ENCODE results near the gene POU3F4.

The POU3F4 gene

DNA sequence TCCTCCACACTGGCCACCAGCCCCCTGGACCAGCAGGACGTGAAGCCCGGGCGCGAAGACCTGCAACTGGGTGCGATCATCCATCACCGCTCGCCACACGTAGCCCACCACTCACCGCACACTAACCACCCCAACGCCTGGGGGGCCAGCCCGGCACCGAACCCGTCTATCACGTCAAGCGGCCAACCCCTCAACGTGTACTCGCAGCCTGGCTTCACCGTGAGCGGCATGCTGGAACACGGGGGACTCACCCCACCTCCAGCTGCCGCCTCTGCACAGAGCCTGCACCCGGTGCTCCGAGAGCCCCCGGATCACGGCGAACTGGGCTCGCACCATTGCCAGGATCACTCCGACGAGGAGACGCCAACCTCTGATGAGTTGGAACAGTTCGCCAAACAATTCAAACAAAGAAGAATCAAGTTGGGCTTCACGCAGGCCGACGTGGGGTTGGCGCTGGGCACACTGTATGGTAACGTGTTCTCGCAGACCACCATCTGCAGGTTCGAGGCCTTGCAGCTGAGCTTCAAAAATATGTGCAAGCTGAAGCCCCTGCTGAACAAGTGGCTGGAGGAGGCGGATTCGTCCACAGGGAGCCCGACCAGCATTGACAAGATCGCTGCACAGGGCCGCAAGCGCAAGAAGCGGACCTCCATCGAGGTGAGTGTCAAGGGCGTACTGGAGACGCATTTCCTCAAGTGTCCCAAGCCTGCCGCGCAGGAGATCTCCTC, 600 bp downstream of the POU3F4 start:
- TF ChIP-seq, protein P1, sequence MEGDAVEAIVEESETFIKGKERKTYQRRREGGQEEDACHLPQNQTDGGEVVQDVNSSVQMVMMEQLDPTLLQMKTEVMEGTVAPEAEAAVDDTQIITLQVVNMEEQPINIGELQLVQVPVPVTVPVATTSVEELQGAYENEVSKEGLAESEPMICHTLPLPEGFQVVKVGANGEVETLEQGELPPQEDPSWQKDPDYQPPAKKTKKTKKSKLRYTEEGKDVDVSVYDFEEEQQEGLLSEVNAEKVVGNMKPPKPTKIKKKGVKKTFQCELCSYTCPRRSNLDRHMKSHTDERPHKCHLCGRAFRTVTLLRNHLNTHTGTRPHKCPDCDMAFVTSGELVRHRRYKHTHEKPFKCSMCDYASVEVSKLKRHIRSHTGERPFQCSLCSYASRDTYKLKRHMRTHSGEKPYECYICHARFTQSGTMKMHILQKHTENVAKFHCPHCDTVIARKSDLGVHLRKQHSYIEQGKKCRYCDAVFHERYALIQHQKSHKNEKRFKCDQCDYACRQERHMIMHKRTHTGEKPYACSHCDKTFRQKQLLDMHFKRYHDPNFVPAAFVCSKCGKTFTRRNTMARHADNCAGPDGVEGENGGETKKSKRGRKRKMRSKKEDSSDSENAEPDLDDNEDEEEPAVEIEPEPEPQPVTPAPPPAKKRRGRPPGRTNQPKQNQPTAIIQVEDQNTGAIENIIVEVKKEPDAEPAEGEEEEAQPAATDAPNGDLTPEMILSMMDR (conservative IDR thresholded peaks at IDR 0.05; ENCODE audit: low read length): no peak
- H3K4me3 ChIP-seq (ENCODE audit: low read length): no peak overlapping the region
- DNase-seq (ENCODE audit: low read depth): no peak

DNA sequence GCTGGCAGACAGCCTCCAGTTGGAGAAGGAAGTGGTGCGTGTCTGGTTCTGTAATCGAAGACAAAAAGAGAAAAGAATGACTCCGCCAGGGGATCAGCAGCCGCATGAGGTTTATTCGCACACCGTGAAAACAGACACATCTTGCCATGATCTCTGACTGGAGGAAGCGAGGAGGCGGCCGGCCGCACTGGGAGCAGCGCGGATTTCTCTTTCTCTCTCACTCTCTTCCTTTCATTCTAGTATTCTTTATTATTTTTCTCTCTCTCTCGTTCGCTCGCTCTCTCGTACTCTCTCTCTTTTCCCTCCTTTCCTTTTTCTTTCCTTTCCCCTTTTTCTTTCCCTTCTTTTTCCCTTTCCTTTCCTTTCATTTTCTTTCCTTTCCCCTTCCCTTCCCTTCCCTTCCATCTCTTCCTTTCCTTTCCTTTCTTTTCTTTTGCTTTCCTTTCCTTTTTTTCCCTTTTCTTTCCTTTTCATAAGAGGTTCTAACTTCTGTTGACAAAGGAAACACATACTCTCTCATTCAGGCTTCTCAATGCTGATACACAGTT, 1.2 kb downstream of the POU3F4 start:
- DNase-seq (ENCODE audit: low read depth): no peak
- no peak overlapping the region for H3K4me3 ChIP-seq (ENCODE audit: low read length)
- TF ChIP-seq, protein P1 (conservative IDR thresholded peaks at IDR 0.05; ENCODE audit: low read length): no peak

DNA sequence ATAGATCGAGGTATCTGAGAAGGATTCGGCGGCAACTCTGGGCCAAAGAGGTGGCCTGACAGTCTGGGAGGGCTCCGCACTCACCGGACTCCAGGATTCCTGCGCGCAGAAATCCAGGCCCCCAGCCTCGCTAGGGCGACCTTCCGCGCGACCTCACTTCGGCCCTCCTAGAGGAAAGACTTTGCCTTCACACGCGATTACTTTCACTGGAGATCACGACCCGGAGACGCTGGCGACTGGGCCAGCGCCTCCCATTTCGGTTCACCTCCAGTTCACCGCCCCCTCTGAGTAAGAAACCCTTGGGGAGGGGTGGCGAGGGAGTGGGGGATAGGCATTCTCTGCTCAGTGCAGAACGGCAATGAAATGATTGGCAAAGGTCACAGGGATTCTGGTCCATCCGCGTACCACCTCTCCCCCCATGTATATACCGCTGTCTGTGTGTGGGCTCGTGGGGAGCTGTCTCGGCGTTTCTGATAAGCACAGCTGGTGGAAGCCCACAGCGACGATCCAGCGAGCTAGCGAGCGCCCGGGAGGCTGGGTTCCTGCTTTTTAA, 2.5 kb downstream of the POU3F4 start:
- DNase-seq (ENCODE audit: low read depth): no peak
- H3K4me3 ChIP-seq (ENCODE audit: low read length): no peak overlapping the region
- TF ChIP-seq, protein P1 (conservative IDR thresholded peaks at IDR 0.05; ENCODE audit: low read length): no peak

DNA sequence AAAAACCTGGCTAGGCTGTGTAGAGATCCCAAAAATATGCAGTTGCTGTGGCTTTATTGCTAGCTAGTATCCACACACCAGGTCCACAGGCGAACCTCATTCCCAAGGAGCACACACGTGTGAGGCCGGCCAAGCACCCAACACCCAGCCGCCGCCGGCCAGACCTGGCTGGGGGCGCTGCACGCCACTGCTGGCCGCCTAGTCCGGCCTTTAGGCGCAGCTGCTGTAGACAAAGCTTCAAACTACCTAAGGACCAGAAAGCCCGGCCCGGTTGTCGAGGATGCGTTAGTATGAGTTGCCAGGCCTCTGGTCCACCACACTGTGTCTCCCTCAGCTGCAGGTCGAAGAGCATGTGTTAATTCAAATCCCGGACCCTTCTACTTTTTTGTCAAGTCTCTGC, 3.1 kb downstream of the POU3F4 start:
- TF ChIP-seq, protein P1 (conservative IDR thresholded peaks at IDR 0.05; ENCODE audit: low read length): no peak
- no peak for DNase-seq (ENCODE audit: low read depth)
- H3K4me3 ChIP-seq (ENCODE audit: low read length): no peak overlapping the region

DNA sequence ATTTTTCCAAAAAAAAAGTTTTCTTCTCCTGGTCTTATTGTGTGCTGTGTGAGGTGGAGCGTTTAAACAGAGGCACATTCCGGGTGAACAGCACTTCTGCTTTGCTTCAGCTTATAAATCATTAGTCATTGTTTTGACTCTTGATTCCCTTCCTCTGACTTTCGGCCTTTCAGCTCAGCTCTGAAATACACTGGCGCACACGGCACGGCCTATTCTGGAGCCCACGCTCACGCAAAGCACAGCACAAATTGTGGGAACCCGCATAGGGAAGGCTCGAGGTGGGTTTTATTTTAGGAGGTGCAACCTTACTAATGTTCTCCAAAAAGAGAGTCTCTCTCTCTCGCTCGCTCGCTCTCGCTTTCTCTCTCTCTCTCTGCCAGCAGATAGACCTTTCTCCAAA, 4.0 kb downstream of the POU3F4 start:
- TF ChIP-seq, protein P1 (conservative IDR thresholded peaks at IDR 0.05; ENCODE audit: low read length): no peak
- no peak overlapping the region for H3K4me3 ChIP-seq (ENCODE audit: low read length)
- no peak for DNase-seq (ENCODE audit: low read depth)

DNA sequence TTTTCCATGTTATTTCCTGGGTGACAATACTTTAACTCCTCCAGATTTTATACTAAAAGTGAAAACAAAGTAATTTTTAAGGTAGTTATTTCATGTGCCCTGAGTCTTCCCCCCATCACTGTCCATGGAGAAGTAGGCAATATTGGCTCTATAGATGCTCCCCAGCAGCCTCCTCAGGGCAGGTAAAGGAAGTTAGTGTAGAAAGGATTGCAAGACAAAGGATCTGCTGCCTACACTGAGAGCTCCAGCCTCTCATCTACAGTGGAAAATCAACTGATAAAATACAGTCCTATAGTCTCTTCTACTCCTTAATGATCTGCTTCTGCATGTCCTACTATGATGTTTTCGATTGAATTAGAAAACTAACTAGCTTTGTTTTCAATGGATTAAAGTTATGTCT, 8.5 kb downstream of the POU3F4 start:
- no peak overlapping the region for H3K4me3 ChIP-seq (ENCODE audit: low read length)
- TF ChIP-seq, protein P1 (conservative IDR thresholded peaks at IDR 0.05; ENCODE audit: low read length): no peak
- no peak for DNase-seq (ENCODE audit: low read depth)

DNA sequence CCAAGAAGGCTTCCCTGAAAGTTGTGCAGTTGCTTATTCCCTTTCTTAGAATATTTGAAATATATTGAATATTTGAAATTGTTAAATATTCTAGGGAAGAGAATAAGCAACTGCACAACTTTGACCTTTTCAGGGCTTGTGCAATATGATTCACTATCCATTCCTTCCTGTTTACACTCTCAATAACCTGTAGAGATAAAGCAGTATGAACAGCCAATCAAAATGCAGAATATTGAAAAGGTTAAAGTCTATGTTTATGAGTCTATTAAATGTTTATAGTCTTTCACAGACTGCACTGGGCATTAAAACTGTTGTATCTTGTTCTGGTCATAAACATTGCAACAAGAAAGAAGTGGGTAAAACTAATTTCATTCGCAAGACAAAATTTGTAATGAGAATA, 13.8 kb downstream of the POU3F4 start:
- H3K4me3 ChIP-seq (ENCODE audit: low read length): no peak overlapping the region
- no peak for DNase-seq (ENCODE audit: low read depth)
- TF ChIP-seq, protein P1 (conservative IDR thresholded peaks at IDR 0.05; ENCODE audit: low read length): no peak

Data from AG10803 (cell line).